GM23248 (cell line): ENCODE data around the gene FAM3D. TPM values are rescaled to one million over a fixed set of nuclear protein-coding genes. Genes with fewer than 3 reads are reported as not detected.
"Not testable (repeated sequence)": the region's sequence is repeated elsewhere in the genome, so short reads cannot be mapped to it uniquely, and the experiment has no call there.

Source experiments
- DNase-seq: peaks from one replicate; pipeline ENCODE4 v3.0.0-alpha.2; 2015
- H2AFZ ChIP-seq: fragments of 200-600 bp; sonication (generic); 2 replicates; pipeline ENCODE4 v1.6.1; 2016; ENCODE audit warnings: antibody characterized with exemption
- H3F3A ChIP-seq: fragments of 200-600 bp; sonication (generic); 2 replicates; pipeline ENCODE4 v1.6.1; 2016; ENCODE audit warnings: mild to moderate bottlenecking, antibody characterized with exemption, mixed run types; ENCODE audit not compliant: insufficient read depth
- H3K27ac ChIP-seq: fragments of 200-600 bp; sonication (generic); 2 replicates; pipeline ENCODE4 v1.5.1; 2016; ENCODE audit warnings: mild to moderate bottlenecking
- H3K27me3 ChIP-seq: fragments of 200-600 bp; sonication (generic); replicated peaks from 2 replicates; pipeline ENCODE4 v1.6.1; 2016; ENCODE audit warnings: mild to moderate bottlenecking; ENCODE audit not compliant: insufficient read depth
- H3K36me3 ChIP-seq: fragments of 200-600 bp; sonication (generic); 2 replicates; pipeline ENCODE4 v1.6.1; 2016; ENCODE audit warnings: low read depth, mild to moderate bottlenecking
- H3K4me1 ChIP-seq: fragments of 200-600 bp; sonication (generic); 2 replicates; pipeline ENCODE4 v1.6.1; 2016; ENCODE audit warnings: mild to moderate bottlenecking; ENCODE audit not compliant: insufficient read depth
- H3K4me2 ChIP-seq: fragments of 200-600 bp; sonication (generic); one replicate; pipeline ENCODE4 v1.6.1; 2016; ENCODE audit warnings: mild to moderate bottlenecking; ENCODE audit not compliant: unreplicated experiment
- H3K4me3 ChIP-seq: fragments of 200-600 bp; sonication (generic); 2 replicates; pipeline ENCODE4 v1.5.1; 2016; ENCODE audit warnings: mild to moderate bottlenecking
- H3K79me2 ChIP-seq: fragments of 200-600 bp; sonication (generic); 2 replicates; pipeline ENCODE4 v1.6.1; 2016; ENCODE audit warnings: mild to moderate bottlenecking; ENCODE audit not compliant: insufficient read depth
- H3K9ac ChIP-seq: fragments of 200-600 bp; sonication (generic); 2 replicates; pipeline ENCODE4 v1.6.1; 2016; ENCODE audit warnings: mild to moderate bottlenecking
- H3K9me2 ChIP-seq: fragments of 200-600 bp; sonication (generic); 2 replicates; pipeline ENCODE4 v1.6.1; 2016; ENCODE audit warnings: mixed run types, mild to moderate bottlenecking, moderate library complexity; ENCODE audit not compliant: insufficient read depth
- H3K9me3 ChIP-seq: fragments of 200-600 bp; sonication (generic); one replicate; pipeline ENCODE4 v1.6.1; 2017; ENCODE audit warnings: low read depth
- H4K20me1 ChIP-seq: fragments of 200-600 bp; sonication (generic); 2 replicates; pipeline ENCODE4 v1.6.0; 2016; ENCODE audit not compliant: insufficient read depth
- EZH2 ChIP-seq: fragments of 200-600 bp; sonication (generic); IDR thresholded peaks from 2 replicates; pipeline ENCODE4 v1.6.1; 2018; ENCODE audit warnings: antibody characterized with exemption, mild to moderate bottlenecking; ENCODE audit not compliant: insufficient read depth, poor library complexity, severe bottlenecking
- EZH2phosphoT487 ChIP-seq: fragments of 200-600 bp; sonication (generic); IDR thresholded peaks from 2 replicates; pipeline ENCODE4 v1.6.1; 2018; ENCODE audit warnings: antibody characterized with exemption, moderate library complexity, mild to moderate bottlenecking, low read depth; ENCODE audit not compliant: insufficient read depth
- WGBS, 2 experiments: methylation state at CpG; one replicate each; pipeline ENCODE4 v1.1.6; 2015 to 2017; ENCODE audit warnings: low lambda C conversion rate in 2 of 2, low coverage in 1 of 2; ENCODE audit errors: missing lambda C conversion rate in 2 of 2; 5-methylcytosine and 5-hydroxymethylcytosine counted together
- in situ Hi-C: fragments of 300-500 bp; cut with MboI; formaldehyde crosslinking; loops from 2 replicates; pipeline ENCODE4 v1.15.0; 2020
- polyA plus RNA-seq: library from polyadenylated mRNA; unstranded; fragments of >200 nt; fragmentation: Nextera tagmentation; extraction: Ambion mirVana; gene quantifications from 2 replicates; pipeline ENCODE4 v1.2.1, GENCODE V29; 2016
- total RNA-seq: library from RNA; depleted of rRNA; stranded (reverse); fragments of >200 nt; shearing (Covaris generic); gene quantifications from 2 replicates; pipeline ENCODE4 v1.2.3, GENCODE V29; 2014

FAM3D gene
- total and polyA plus RNA-seq, 2 experiments from 2014 or later, result not detected

GRCh38 chr3:58698246-58698645 lies 31.7 kb upstream of the FAM3D start:
- H2AFZ ChIP-seq, result no peak overlapping the region
- H3K27ac ChIP-seq, result no peak overlapping the region
- no peak overlapping the region for H3K4me2 ChIP-seq
- no peak overlapping the region for H3K4me3 ChIP-seq
- no peaks in the 10 kb centered on the region for H3K4me1 ChIP-seq
- H3K36me3 ChIP-seq, result no peaks in the 10 kb centered on the region
- in situ Hi-C loops, result no loop called here
- no peaks in the 10 kb centered on the region for H3K9me2 ChIP-seq
- no peak for TF ChIP-seq EZH2
- no peak for TF ChIP-seq EZH2phosphoT487
- no peak for DNase-seq
- no peaks in the 10 kb centered on the region for H3K79me2 ChIP-seq
- H4K20me1 ChIP-seq, result no peaks in the 10 kb centered on the region
- no peaks in the 10 kb centered on the region for H3K9me3 ChIP-seq
- H3K27me3 ChIP-seq, result 0 out of 2 replicates have a peak, but pooled peaks cover 8% of the 10 kb centered on the region
- H3K9ac ChIP-seq, result no peak overlapping the region
- H3F3A ChIP-seq, result no peaks in the 10 kb centered on the region

GRCh38 chr3:58697561-58697960 lies 31.0 kb upstream of the FAM3D start:
- no peaks in the 10 kb centered on the region for H3K36me3 ChIP-seq
- H3K4me3 ChIP-seq, result no peak overlapping the region
- H3K9ac ChIP-seq, result no peak overlapping the region
- in situ Hi-C loops, result no loop called here
- no peak for TF ChIP-seq EZH2
- DNase-seq, result no peak
- no peak overlapping the region for H2AFZ ChIP-seq
- 0 out of 2 replicates have a peak, but pooled peaks cover 8% of the 10 kb centered on the region for H3K27me3 ChIP-seq
- H3K9me3 ChIP-seq, result no peaks in the 10 kb centered on the region
- no peaks in the 10 kb centered on the region for H3K79me2 ChIP-seq
- H3K4me2 ChIP-seq, result no peak overlapping the region
- H3K27ac ChIP-seq, result no peak overlapping the region
- H3K4me1 ChIP-seq, result no peaks in the 10 kb centered on the region
- H3K9me2 ChIP-seq, result no peaks in the 10 kb centered on the region
- no peaks in the 10 kb centered on the region for H3F3A ChIP-seq
- no peaks in the 10 kb centered on the region for H4K20me1 ChIP-seq

GRCh38 chr3:58696813-58697212 lies 30.2 kb upstream of the FAM3D start:
- DNase-seq, H3K4me2 ChIP-seq, H3K79me2 ChIP-seq, H3K4me3 ChIP-seq, H3F3A ChIP-seq, H3K4me1 ChIP-seq, H3K9me2 ChIP-seq, H2AFZ ChIP-seq, H3K9me3 ChIP-seq, H3K36me3 ChIP-seq, H3K9ac ChIP-seq, H3K27me3 ChIP-seq, in situ Hi-C loops, H4K20me1 ChIP-seq, H3K27ac ChIP-seq: not testable (repeated sequence)
- 15 to 30% methylated on average over 3 of the region's 3 CpGs for WGBS, 2 experiments

GRCh38 chr3:58696093-58696492 lies 29.5 kb upstream of the FAM3D start:
- WGBS, 2 experiments, result 0 to 7% methylated on average over 1 of the region's 1 CpG
- Histone ChIP-seq H2AFZ (no peak overlapping the region), H3K27ac (no peak overlapping the region), H3K9me2 (no peaks in the 10 kb centered on the region), H3K9me3 (no peaks in the 10 kb centered on the region), H3F3A (no peaks in the 10 kb centered on the region), H3K4me3 (no peak overlapping the region), H3K4me2 (no peak overlapping the region), H3K36me3 (no peaks in the 10 kb centered on the region), H3K27me3 (0 out of 2 replicates have a peak, but pooled peaks cover under 1% of the 10 kb centered on the region), H4K20me1 (no peaks in the 10 kb centered on the region), H3K9ac (no peak overlapping the region), H3K79me2 (no peaks in the 10 kb centered on the region), H3K4me1 (no peaks in the 10 kb centered on the region)
- in situ Hi-C loops, result no loop called here
- TF ChIP-seq EZH2phosphoT487 (no peak), EZH2 (no peak)
- DNase-seq, result no peak

GRCh38 chr3:58695284-58695683 lies 28.7 kb upstream of the FAM3D start:
- H3K4me2 ChIP-seq, DNase-seq, H3K9me2 ChIP-seq, H3K27me3 ChIP-seq, H4K20me1 ChIP-seq, H3K4me1 ChIP-seq, H3K9me3 ChIP-seq, H3K9ac ChIP-seq, in situ Hi-C loops, H3K4me3 ChIP-seq, H3K36me3 ChIP-seq, H3K27ac ChIP-seq, H3F3A ChIP-seq, H2AFZ ChIP-seq, H3K79me2 ChIP-seq: not testable (repeated sequence)
- WGBS, 2 experiments, result 5 to 8% methylated on average over 4 of the region's 4 CpGs
